Ishikawa (cell line): ENCODE data around the gene TRIM71.

Experiments used
- EP300 ChIP-seq: IDR thresholded peaks from 2 replicates; pipeline ENCODE4 v1.6.1; 2012; ENCODE audit warnings: borderline replicate concordance
- FOXM1 ChIP-seq: IDR thresholded peaks from 2 replicates; pipeline ENCODE4 v1.6.1; 2012; ENCODE audit warnings: low read depth, borderline replicate concordance
- YY1 ChIP-seq: IDR thresholded peaks from 2 replicates; pipeline ENCODE4 v1.6.1; 2012; ENCODE audit warnings: low read depth
- TF ChIP-seq, protein P1 (sequence below): IDR thresholded peaks from 2 replicates; pipeline ENCODE4 v1.6.1; 2012

GRCh38 chr3:32940726-32941125, 122.9 kb downstream of the TRIM71 start:
- TF ChIP-seq EP300 (no peak), YY1 (no peak), FOXM1 (no peak)
- TF ChIP-seq, protein P1, sequence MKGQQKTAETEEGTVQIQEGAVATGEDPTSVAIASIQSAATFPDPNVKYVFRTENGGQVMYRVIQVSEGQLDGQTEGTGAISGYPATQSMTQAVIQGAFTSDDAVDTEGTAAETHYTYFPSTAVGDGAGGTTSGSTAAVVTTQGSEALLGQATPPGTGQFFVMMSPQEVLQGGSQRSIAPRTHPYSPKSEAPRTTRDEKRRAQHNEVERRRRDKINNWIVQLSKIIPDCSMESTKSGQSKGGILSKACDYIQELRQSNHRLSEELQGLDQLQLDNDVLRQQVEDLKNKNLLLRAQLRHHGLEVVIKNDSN, result no peak
